NCI-H2196 treated with DMSO at 0.1 percent for 48 hours (cell line): ENCODE results near the gene CDCA4.
"Not testable (repeated sequence)": the region's sequence is repeated elsewhere in the genome, so short reads cannot be mapped to it uniquely, and the experiment has no call there.

Source experiments
- DNase-seq: peaks from one replicate; lab custom pipeline; 2025; ENCODE audit not compliant: unreplicated experiment; lab: John Stamatoyannopoulos, UW

The CDCA4 gene

DNA sequence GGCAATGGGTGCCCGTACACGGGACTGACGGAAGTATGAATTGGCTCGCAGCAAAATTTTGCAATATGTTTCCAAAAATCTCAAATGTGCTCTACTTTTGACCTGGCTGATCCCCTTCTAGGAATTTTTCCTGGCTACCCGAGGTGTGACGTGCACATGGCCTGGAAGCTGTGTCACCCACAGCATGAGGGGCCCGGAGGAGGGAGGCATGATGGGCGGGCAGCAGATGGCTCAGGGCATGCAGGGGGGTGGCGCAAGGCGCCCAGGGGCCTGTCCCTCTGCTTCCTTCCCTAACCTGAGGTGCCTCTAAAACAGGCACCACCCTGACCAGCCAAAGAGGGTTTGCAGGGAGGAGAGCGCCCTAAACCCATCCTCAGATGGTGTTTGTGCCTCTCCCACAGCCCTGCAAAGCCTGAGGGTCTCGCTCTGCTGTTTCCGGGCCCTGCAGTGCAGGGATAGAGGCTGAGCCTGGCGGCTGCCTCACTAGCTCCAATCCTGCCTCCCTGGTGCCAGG is 37.7 kb upstream of the CDCA4 start:
- no peak for DNase-seq

DNA sequence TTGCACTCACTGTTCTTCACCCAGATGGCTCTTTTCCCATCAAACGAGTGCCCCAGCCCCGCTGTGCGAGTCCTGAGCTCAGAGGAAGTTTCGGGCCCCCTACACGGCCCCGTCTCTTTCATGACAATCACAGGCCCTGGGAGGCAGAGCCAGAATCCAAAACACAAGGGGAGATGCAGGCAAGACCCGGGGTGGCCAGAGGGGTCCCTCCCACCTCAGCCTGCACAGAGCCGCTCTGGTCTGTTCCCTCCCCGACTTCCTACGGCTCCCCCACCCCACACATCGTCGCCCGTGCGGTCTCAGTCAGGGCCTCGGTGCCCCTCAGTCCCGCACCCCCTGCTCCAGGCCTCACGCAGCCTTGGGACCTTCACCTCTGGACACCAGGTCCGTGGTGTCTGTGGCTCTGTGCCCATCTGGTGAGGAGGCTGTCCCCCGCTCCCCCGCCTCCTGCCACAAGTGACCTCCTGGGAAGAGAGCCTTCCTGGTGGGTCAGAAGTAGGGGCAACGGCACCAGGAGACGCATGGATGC is 35.5 kb upstream of the CDCA4 start:
- no peak for DNase-seq

DNA sequence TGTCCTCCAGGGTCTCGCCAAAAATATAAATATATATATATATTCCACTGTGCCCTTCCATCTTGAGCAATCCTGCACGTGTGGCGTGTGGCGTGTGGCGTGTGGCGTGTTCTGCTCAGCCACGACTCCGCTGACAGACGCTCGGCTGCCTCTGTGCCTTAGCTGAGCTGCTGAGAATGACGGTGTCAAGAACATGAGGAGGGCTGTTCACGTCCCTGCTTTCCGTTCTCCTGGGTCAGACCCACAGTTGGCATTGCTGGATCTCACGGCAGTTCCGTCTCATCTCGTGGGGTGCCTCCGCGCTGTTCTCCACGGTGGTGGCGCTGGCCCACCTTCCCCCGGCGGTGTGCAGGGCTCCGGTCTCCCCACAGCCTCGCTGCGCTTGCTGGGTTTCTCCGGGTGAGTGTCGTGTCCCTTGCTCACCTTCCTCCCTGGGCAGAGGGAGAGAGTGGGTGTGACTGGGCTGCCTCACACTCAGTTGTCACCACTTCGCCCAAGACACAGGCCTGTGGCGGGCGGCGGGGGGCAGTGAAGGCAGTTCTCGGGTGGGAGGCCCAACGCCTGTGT is 34.9 kb upstream of the CDCA4 start:
- no peak for DNase-seq

DNA sequence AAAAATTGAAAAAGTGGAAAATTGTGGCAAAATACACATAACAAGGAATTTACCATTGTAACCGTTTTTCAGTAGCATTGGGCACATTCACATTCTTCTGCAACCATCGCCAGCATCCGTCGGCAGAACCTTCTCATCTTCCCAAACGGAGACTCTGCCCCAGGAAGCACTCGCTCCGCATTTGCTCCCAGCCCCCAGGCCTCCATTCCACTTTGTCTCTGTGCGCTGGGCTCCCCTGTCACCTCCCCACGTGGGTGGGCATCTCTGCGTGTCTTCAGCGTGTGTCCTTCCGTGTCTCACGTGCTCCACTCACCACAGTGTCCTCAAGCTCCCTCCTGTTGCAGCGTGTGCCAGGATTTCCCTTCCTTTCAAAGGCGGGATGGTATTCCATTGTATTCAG is 34.5 kb upstream of the CDCA4 start:
- DNase-seq: no peak

DNA sequence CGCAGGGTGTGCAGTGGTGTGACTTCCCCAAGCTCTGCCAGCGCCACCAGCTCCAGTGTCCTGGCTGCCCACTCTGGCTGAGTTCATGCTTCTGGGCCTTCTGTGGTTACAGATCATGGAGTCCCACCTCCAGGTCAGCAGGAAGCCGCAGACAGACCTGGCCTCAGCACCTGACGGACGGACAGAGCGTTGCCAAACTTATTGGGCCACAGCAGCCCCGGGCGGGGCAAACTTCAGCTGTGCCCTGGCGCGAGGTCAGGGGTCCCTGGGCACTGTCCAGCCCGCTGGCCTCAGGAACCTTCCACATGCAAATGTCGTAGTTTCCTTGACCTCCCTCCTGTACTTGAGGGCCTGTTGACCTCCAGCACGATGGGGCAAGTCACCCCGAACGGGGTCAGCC is 33.1 kb upstream of the CDCA4 start:
- DNase-seq: no peak

DNA sequence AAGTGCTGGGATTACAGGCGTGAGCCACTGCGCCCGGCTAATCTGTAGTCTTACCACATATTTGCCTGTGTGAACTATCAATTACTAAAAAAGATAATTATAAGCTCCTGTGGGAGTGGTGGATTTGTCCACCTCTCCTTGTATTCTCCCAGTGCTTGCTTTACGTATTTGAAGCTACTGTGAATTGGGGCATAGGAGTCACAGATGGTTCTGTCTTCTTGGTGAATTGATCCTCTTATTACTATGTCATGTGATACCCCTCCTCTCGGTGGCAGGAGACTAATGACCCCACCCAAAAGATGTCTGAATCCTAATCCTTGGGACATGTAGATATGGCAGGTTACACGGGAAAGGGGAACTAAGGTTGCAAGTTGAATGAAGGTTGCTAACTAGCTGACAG is 32.5 kb upstream of the CDCA4 start:
- DNase-seq: no peak

DNA sequence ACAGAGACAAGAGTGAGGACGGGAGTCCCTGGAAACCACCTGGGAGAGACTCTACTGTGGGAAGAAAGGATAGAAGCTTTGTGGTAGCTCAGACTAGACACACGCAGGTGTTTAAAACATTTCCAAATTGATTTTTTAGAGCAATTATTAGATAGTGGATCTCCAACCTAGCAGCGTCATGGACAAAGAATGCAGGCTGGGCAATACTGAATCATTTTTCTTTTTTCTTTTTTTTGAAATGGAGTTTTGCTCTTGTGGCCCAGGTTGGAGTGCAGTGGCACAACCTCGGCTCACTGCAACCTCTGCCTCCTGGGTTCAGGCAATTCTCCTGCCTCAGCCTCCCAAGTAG is 31.2 kb upstream of the CDCA4 start:
- DNase-seq: no peak

DNA sequence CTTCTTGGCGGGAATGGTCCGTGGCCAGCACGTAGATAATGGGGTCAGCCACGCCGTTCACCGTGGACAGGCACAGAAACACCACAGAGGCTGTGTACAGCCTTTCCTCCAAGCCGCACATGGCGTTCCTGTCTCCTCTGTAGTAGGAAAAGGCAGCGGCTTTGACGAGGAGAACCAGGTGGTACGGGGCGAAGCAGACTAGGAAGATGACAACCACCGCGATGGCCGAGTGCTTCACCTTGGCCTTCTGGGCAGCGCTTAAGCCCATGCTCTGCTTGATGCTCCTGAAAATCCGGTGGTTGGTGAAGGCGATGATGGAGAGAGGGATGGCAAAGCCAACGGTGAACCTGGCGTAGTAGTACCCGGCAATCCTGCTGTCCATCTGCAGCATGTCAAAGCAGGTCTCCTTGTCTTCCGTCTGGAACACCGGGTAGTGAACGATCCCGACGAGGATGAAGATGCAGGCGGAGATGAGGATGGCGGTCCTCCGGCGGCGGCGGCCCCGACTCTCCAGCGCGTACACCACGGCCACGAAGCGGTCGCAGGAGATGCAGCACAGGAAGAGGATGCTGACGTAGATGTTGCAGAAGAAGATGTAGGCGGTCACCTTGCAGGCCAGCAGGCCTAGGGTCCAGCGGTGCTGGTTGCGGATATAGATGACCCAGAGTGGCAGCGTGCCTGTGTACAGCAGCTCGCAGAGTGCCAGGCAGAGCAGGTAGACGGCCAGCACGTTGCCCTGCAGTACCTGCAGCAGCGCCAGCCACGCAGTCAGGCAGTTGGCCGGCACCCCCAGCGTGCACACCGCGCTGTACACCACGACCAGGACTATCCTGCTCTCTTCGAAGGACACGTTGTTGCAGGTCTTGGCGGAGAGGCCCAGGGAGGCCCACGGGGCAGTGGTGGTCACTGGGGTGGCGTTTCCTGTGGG is 30.6 kb upstream of the CDCA4 start:
- DNase-seq: no peak

DNA sequence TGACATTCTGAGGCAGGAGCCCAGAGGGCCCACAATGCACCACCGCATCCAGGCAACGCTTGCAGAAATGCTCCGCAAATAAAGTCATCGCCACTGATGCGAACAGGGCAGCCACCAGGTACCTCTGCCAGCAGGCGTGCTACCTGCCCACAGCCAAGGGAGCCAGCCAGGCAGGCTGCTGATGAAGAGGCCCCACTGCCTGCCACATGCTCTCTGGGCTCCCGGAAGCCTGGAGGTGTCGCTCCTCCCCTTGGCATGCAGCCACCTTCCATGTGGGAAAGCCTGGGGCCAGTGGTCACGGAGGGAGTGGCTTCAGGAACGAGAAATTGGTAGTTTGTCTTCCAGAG is 29.6 kb upstream of the CDCA4 start:
- peak; percentile 47 for DNase-seq

DNA sequence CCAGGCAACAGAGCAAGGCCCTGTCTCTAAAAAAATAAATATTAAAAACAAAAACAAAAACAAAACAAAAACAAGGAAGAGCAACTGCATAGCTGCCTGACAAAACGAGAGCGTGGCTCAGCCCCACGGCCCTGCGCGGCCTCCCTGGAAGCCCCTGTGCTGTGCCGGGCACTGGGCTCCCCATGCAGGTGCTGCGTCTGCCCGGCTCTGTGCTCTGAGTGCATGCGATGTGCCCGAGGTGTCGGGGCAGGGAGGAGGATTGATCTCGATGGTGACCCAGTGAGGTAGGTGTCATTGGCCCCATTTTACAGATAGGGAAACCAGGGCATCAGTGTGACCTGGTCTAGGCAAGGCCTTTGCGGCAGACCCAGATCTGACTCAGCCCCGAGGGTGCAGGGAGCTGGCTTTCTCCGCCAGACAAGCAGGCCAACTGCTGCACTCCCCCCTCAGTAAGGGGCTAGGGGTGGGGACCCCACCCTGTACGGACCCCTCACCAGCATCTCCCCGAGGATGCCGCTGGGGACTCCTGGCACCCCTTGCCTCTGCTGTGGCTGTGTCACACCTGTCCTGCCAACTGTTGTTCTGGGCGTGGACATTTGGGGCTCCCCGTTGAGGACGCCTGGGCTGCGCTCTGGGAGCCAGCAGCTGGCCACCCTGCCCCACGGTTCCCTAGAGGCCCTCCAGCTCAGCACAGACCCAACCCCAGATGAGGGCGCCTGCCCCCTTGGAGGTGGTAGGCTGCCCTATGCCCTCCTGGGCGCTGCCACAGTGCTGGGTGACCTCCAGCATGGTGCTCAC is 29.1 kb upstream of the CDCA4 start:
- no peak for DNase-seq

DNA sequence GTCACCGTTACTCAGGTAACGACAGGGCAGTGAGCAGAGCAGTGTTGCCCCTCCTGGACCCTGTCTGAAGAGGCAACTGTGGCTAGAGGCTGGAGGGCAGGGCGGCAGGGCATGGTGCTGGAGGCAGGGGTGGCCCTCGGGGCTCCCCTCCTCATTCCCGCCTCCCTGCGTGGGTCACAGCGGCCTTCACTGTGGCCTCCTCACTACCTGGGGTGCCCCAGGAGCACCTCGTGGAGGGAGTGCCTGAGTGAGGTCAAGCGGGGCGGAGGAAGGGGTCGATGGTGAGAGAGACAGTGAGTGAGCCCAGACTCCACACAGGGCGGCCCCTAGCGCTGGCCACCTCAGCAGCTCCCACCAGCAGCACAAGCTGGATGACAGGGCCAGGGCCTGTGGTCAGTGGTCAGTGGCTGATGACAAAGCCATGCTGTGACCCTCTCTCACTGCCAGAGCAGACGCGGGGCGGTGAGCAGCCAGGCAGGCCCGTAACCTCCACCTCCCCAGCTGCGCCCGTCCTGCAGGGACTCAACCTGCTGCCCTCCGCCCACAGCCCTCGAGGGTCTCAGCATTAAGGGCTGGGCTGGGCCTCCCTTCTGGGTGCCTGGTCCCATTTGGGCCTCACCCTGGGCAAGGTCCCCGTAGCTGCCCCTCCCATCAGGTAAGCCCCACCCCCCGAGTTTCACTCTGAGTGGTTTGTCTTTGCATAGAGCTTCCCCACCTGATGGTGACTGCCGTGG is 26.6 kb upstream of the CDCA4 start:
- no peak for DNase-seq

DNA sequence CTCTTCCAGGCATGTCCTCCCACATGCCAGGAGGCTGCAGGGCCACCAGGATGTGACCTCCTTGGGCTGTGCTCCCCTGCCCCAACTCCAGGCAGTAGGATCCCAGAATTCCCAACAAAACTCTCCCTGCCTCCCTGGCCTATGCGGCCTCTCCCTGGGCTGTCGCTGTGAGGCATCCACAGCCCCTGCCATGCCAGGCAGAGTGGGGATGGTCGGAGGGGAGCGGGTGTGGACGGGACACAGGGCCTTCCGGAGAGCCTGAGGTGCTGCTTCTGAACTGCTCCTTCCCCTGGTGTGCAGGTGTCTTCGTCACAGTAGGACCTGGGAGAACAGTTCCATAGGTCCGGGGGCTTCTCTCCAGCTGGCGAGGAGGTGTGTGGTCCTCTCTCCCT is 26.0 kb upstream of the CDCA4 start:
- no peak for DNase-seq

DNA sequence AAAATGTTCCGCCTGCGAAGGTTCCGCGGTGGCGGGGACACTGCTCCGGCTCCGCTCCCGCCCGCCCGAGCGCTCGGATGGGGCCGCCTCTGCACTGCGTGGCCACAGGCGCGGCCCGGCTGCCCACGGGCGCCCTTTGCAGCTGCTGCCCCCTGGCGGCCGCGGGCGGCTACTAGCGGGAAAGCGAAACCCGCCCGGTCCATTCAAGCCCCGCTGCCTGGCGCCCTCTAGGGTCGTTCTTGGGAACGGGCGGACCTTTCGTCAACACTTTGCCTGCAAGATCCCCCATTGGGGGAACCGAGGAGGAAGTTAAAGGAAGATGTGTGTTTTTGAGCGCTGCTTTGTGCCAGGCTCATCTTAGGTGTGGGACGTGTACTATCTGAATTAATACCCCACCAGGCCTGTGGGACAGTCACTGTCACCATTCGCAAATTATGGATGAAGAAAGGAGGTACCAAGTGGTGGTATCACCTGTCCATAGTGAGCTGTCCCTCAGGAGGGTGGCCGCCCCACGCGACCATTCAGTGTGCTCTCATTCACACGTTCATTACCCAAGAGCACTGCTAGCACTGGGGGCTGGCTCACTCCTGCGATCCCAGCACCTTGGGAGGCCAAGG is 24.9 kb upstream of the CDCA4 start:
- DNase-seq: peak; percentile 35

DNA sequence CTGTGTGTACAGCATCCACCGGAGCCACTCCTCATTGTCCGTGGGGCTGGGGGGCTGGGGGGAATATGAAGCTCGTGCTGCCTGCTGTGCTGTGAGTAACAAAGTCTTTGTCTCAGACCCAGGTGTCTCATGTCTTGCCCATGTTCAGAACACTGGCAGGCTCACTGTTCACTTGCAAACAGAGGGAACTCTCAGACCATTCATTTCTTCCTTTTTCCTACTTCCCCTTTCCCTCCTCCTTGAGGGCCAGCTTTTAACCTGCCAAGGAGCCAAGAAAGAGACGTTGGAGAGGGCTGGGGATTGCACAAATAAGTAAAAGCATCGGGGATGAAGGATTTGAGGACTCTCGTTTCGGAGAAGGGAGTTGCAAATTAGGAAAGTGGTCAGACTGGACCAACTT is 22.8 kb upstream of the CDCA4 start:
- no peak for DNase-seq

DNA sequence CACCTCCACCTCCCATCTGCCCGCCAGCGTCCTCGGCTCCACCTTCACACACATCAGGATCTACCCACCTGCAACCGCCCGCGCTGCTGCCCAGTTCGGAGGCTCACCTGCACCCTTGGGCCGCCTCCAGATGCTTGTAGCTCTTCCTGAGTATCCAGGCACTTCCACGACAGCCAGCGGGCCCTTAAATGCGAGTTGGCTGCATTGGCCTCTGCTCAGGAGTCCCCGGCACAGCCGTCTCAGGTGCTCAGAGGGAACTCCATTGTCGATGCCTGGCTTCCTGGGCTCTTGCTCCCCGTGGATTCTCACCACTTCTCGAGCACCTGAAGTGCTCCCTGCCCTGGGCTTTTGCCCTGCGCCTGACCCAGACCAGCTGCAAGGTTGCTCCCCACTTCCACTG is 21.9 kb upstream of the CDCA4 start:
- no peak for DNase-seq

DNA sequence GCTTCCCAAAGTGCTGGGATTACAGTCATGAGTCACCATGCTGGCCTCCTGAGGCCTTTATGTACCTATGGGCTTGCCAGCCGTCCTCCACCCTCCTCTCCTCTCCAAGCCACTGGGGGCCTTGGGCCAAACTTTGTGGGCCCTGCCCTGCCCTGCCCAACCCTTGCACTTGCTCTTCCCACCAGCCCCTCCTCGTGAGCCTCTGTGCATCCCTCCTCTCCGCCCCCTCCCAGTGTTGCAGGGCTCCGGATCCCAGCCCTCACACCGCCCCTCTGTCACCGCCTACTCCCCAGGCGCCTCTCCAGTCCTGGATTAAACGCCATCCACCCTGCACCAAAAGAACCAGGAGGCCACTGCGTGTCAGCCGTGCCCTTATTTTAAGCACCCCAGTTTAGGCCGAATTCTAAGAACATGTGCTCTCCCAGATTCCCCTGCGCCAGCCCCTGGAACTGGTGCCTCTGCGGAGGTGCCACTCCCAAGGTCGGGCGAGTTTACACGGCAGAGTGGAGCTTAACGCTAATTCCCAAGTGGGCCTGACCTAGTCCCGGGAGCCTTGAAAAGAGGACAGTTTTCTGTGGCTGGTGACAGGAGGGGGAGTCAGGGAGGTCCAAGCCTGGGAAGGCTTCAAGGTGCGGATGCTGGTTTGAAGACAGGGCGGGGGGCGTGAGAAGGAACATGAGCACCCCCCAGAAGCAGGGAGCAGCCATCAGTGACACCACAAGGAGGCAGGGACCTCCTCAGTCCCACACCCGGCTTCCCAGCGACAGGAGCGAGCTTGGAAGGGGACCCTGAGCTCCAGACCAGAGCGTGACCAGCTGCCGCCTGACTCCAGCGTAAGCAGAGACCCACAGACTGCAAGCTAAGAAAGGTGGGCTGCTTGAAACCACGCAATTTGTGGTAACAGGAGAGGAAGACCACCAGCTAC is 21.2 kb upstream of the CDCA4 start:
- no peak for DNase-seq

DNA sequence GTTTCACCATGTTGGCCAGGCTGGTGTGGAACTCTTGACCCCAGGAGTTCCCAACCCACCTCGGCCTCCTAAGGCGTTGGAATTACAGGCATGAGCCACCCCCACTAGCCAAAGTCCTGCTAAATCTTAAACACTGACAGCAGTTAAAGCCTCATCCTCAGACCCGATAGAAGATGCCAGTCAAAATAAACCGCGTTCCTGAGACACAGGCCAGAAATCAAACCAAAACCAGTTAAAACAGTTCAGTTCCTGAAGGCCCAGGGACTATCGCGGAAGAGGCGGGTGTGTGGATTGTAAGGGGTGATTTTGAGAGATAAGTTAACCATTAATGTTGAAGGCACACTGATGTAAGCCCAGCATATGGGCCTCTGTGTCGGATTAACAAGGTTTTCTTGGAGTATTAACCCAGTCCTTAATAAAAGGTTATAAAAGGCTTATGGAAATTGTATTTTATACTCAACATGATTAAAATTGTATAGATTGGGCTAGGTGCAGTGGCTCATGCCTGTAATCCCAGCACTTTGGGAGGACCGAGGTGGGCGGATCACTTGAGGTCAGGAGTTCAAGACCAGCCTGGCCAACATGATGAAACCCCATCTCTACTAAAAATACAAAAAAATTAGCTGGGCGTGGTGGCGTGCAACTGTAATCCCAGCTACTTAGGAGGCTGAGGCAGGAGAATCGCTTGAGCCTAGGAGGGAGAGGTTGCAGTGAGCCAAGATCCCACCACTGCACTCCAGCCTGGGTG is 18.7 kb upstream of the CDCA4 start:
- no peak for DNase-seq

DNA sequence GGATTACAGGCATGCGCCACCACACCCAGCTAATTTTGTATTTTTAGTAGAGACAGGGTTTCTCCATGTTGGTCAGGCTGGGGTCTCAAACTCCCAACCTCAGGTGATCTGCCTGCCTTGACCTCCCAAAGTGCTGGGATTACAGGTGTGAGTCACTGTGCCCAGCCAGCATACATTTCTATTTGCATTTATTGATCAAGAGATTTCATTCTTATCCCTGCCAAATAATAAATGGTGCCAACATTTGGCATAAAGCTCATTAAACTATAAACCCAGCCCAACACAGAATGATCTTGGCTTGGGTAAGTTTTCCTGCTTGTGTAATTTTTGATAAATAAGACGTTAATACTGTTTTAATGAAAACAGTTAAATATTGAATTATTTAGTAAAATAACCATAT is 14.7 kb upstream of the CDCA4 start:
- not testable (repeated sequence) for DNase-seq
